GM10248 (cell line): ENCODE measurements around the gene PLCB1.

ENCODE experiments used
- CTCF ChIA-PET: fragments of 300-600 bp; sonication (Branson Sonifier 250); formaldehyde crosslinking; extraction: SDS; loops from one replicate; lab custom pipeline; 2021; ENCODE audit warnings: antibody characterized with exemption; lab: Yijun Ruan, JAX
- POLR2A ChIA-PET: fragments of 350-650 bp; sonication (Branson Sonifier 250); formaldehyde crosslinking; extraction: SDS; loops from one replicate; lab custom pipeline; 2020; ENCODE audit warnings: antibody characterized with exemption; lab: Yijun Ruan, JAX
- DNase-seq: peaks from one replicate; pipeline ENCODE4 v3.0.0; 2012; ENCODE audit errors: extremely low spot score
- TF ChIP-seq, protein P1 (sequence below): IDR thresholded peaks from 2 replicates; pipeline ENCODE4 v1.5.1; 2012; ENCODE audit warnings: mild to moderate bottlenecking, low read depth; ENCODE audit errors: extremely low read depth, missing control alignments, control extremely low read depth

The PLCB1 gene

DNA sequence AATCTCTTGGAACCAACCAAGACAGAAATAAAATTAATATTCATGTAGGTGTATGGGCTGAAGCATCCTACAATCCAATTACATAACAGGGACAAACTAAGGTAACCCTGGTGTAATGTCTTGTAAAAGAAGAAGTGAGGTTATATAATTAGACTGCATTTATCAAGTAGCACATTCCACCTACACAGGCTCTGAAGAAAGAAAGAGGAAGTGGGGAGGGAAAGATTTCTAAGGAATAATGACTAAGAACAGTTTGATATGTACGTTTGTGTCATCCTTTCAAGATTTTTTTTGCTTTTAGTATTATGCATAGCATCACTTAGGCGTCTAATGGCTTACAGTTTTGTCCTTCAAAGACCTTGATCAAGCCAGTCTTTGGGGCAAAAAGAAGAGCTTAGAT is 139.7 kb downstream of the PLCB1 start:
- CTCF ChIA-PET = no interaction called here
- TF ChIP-seq, protein P1, sequence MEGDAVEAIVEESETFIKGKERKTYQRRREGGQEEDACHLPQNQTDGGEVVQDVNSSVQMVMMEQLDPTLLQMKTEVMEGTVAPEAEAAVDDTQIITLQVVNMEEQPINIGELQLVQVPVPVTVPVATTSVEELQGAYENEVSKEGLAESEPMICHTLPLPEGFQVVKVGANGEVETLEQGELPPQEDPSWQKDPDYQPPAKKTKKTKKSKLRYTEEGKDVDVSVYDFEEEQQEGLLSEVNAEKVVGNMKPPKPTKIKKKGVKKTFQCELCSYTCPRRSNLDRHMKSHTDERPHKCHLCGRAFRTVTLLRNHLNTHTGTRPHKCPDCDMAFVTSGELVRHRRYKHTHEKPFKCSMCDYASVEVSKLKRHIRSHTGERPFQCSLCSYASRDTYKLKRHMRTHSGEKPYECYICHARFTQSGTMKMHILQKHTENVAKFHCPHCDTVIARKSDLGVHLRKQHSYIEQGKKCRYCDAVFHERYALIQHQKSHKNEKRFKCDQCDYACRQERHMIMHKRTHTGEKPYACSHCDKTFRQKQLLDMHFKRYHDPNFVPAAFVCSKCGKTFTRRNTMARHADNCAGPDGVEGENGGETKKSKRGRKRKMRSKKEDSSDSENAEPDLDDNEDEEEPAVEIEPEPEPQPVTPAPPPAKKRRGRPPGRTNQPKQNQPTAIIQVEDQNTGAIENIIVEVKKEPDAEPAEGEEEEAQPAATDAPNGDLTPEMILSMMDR = no peak
- DNase-seq = no peak
- POLR2A ChIA-PET = no interaction called here

DNA sequence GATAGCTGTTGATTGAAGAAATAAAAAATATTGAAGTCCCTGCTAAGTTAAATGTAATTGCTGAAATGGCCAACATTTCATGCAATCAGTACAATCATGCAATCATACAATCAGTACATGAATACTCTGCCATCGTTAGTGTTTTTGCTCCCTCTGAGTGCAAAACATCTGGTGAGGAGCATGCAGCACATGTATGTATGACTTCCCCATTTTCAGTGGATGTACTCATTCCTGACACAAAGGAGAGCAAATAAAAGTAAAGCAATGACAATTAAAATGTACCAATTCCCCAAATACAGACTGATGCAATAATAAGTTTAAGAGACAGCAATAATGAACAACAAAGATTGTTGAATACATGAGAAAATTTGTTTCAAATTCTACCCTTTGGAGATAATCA is 140.7 kb downstream of the PLCB1 start:
- TF ChIP-seq, protein P1 = no peak
- DNase-seq = no peak
- ChIA-PET POLR2A (no interaction called here), CTCF (no interaction called here)

DNA sequence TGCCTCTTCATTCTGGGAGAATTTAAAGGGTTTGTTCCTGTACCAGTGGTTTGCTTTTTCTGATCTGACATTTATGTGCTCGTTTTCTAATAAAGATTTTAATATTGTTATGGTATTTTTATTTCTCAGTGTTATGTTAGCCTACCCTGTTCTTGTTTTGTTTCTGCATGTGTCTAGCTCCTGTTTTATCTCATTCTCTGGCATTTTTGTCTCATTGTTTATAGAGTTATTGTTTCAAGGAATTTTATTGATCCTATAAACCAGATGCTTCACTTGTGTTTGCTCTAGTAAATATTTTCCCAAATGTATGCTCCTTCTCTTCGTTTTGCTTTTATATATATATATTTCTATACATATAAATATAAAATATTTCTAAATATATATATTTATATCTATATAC is 152.8 kb downstream of the PLCB1 start:
- no peak for DNase-seq
- POLR2A ChIA-PET = no interaction called here
- TF ChIP-seq, protein P1 = no peak
- CTCF ChIA-PET = interaction anchor here (1.2 kb wide), 1 partner anchor 9 kb away, joined by 4 read pairs; no protein-coding TSS in a partner anchor

DNA sequence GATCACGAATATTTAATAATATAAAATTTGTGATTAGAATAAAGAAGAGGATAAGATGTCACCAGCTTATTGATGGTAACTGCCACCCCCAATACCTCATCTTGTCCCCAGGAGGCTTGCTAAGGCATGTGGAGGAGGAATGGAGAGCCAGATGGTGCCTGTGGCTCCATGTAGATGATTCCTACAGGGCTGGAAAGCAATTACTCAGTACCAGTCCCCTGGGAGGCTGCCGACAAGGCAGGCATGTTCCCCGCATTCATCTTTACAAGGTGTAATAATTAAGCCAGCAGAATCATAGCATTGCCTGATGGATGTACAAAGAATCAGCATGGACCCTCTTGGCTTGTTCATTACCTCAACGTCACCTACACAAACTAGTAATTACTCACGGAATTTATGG is 155.3 kb downstream of the PLCB1 start:
- CTCF ChIA-PET = interaction anchor here (1.9 kb wide), 2 partner anchors 11 to 19 kb away, joined by 5 read pairs; no protein-coding TSS in a partner anchor
- DNase-seq = no peak
- POLR2A ChIA-PET = no interaction called here
- TF ChIP-seq, protein P1 = no peak

DNA sequence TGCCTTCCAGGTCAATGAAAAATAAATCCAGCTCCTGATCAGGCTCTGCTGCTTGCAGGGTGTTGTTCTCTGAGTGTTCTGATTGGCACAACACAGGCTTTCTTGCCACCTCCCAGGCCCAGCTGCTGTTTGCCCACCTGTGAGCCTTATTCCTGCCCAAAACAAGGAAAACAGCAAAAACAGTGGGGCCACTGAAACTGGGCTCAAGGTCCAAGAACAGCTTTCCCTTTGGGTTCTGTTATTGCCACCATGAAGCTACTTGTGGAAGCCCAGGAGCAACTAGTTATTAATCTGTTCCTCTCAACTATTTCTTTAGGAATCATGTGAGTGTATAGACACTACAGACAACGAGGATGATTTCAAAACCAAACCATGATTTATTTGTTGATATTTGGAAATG is 159.1 kb downstream of the PLCB1 start:
- ChIA-PET CTCF (no interaction called here), POLR2A (no interaction called here)
- DNase-seq = no peak
- TF ChIP-seq, protein P1 = no peak

DNA sequence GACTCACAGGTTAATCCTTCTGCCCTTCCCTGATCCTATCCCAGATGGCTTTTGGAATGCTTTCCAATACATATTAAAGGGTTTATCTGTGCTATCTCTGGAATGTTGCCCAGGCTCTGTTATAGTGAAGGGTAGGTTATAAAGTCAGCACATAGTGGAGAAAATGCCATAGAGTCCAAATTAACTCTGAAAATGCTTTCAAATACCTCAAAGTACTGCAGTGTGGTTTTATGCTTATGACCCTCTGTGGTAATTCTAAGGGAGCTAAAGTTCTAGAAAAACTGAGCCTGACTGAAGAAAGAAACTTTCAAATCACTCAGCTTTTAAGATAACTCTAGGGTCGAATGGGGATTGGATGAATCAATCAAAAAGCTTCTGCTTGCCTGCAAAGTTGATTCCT is 159.8 kb downstream of the PLCB1 start:
- POLR2A ChIA-PET = no interaction called here
- CTCF ChIA-PET = no interaction called here
- TF ChIP-seq, protein P1 = no peak
- DNase-seq = no peak
